Measurements from ENCODE around the gene NLRP13.
"Not testable (repeated sequence)": the region's sequence is repeated elsewhere in the genome, so short reads cannot be mapped to it uniquely, and the experiment has no call there.

GRCh38 chr19:55929258-55929657, 2.9 kb downstream of the NLRP13 start:
- TF ChIP-seq ZNF274 (IDR thresholded peaks at IDR 0.05; ENCODE audit: low read depth, low read length); YY1 (IDR thresholded peaks at IDR 0.05; ENCODE audit: insufficient read depth, insufficient read length); SUZ12 (IDR thresholded peaks at IDR 0.05; ENCODE audit: extremely low read depth, insufficient read depth, insufficient read length): not testable (repeated sequence)

Data from NT2/D1 (cell line).